Endothelial cell of umbilical vein (primary cell): ENCODE results near the gene GUCA2B. TPM values are rescaled to one million over a fixed set of nuclear protein-coding genes. Genes with fewer than 3 reads are reported as not detected.

Source experiments
- BruUV-seq: library from RNA; stranded (reverse); fragments of 400-500 nt; replicated peaks from 2 replicates; lab custom pipeline; 2021; lab: Mats Ljungman, UMichigan
- CTCF ChIA-PET: fragments of 300-600, 350-600 bp; sonication (Branson Sonifier 250); formaldehyde crosslinking; loops from one replicate; lab custom pipeline; 2021; ENCODE audit warnings: antibody characterized with exemption, inconsistent platforms; lab: Charles Lee
- POLR2A ChIA-PET: fragments of 300-600, 350-600 bp; sonication (Branson Sonifier 250); formaldehyde crosslinking; loops from one replicate; lab custom pipeline; 2021; ENCODE audit warnings: antibody characterized with exemption, inconsistent platforms; lab: Charles Lee
- DNase-seq: peaks from one replicate; pipeline ENCODE4 v3.0.0-alpha.2; 2011; ENCODE audit warnings: low read depth, low spot score
- FAIRE-seq: peaks from 2 replicates; lab custom pipeline; 2011; peaks lifted over from hg19 to GRCh38; lab: Jason Lieb, UNC
- H2AFZ ChIP-seq: 2 replicates; pipeline ENCODE4 v1.6.0; 2012; ENCODE audit warnings: low read depth, low read length, control low read depth, inconsistent platforms
- H3K27ac ChIP-seq: 2 replicates; pipeline ENCODE4 v1.5.1; 2011; ENCODE audit warnings: low read depth, mild to moderate bottlenecking, control low read depth, low read length, moderate library complexity; ENCODE audit not compliant: insufficient read depth
- H3K27me3 ChIP-seq, 2 experiments: 2 replicates each; pipeline versions ENCODE4 v1.6.0 to v1.6.1; 2011; ENCODE audit warnings: low read length in 2 of 2, mixed read lengths in 1 of 2; ENCODE audit not compliant: control insufficient read depth in 2 of 2, insufficient read depth in 2 of 2
- H3K36me3 ChIP-seq, 2 experiments: 2 replicates in 1 of 2; 3 replicates in 1 of 2; pipeline ENCODE4 v1.5.1; 2011; ENCODE audit warnings: low read length in 2 of 2, mild to moderate bottlenecking in 1 of 2, moderate library complexity in 1 of 2; ENCODE audit not compliant: control insufficient read depth in 2 of 2, insufficient read depth in 2 of 2; ENCODE audit errors: extremely low read depth in 1 of 2
- H3K4me1 ChIP-seq: 3 replicates; pipeline ENCODE4 v1.5.1; 2011; ENCODE audit warnings: mild to moderate bottlenecking, low read length; ENCODE audit not compliant: control insufficient read depth, insufficient read depth; ENCODE audit errors: extremely low read depth
- H3K4me2 ChIP-seq: 2 replicates; pipeline ENCODE4 v1.6.1; 2011; ENCODE audit warnings: low read length, control low read depth, mixed read lengths; ENCODE audit not compliant: insufficient read depth
- H3K4me3 ChIP-seq, 3 experiments: fragments of 200-600 bp in 1 of 3; sonication (generic), shearing (Covaris generic) in 1 of 3; replicated peaks in 1 of 3; 2 replicates each; pipeline ENCODE4 v1.5.1; 2011 to 2016; ENCODE audit warnings: control low read depth in 3 of 3, low read length in 3 of 3, mild to moderate bottlenecking in 2 of 3, inconsistent platforms in 1 of 3, low read depth in 1 of 3, moderate library complexity in 1 of 3; ENCODE audit not compliant: insufficient read depth in 1 of 3
- H3K79me2 ChIP-seq: 2 replicates; pipeline ENCODE4 v1.6.0; 2012; ENCODE audit warnings: low read length, inconsistent platforms; ENCODE audit not compliant: control insufficient read depth, insufficient read depth
- H3K9ac ChIP-seq: replicated peaks from 2 replicates; pipeline ENCODE3; 2011; ENCODE audit warnings: low read length, control low read depth; ENCODE audit not compliant: insufficient read depth; ENCODE audit errors: extremely low read depth
- H3K9me1 ChIP-seq: replicated peaks from 3 replicates; pipeline ENCODE4 v1.6.0; 2011; ENCODE audit warnings: mild to moderate bottlenecking, low read length; ENCODE audit not compliant: control insufficient read depth, insufficient read depth; ENCODE audit errors: extremely low read depth
- H3K9me3 ChIP-seq: replicated peaks from 2 replicates; pipeline ENCODE4 v1.5.1; 2012; ENCODE audit warnings: low read length, inconsistent platforms; ENCODE audit not compliant: control insufficient read depth, insufficient read depth
- H4K20me1 ChIP-seq: replicated peaks from 2 replicates; pipeline ENCODE3; 2011; ENCODE audit warnings: mild to moderate bottlenecking, low read length; ENCODE audit not compliant: control insufficient read depth, insufficient read depth; ENCODE audit errors: extremely low read depth
- CTCF ChIP-seq, 2 donors: IDR thresholded peaks; 1 replicate in 1 of 2; 2 replicates in 1 of 2; pipeline ENCODE4 v1.5.1; 2011; ENCODE audit warnings: low read length in 2 of 2, mild to moderate bottlenecking in 2 of 2, moderate library complexity in 2 of 2, control low read depth in 1 of 2, inconsistent platforms in 1 of 2, low read depth in 1 of 2; ENCODE audit not compliant: insufficient read depth in 1 of 2; ENCODE audit errors: extremely low read depth in 1 of 2
- EZH2 ChIP-seq: IDR thresholded peaks from 2 replicates; pipeline ENCODE4 v1.6.1; 2012; ENCODE audit warnings: borderline replicate concordance, low read depth, mild to moderate bottlenecking, moderate library complexity, low read length, inconsistent platforms; ENCODE audit not compliant: severe bottlenecking
- FOS ChIP-seq: IDR thresholded peaks from 2 replicates; pipeline ENCODE4 v1.6.1; 2011; ENCODE audit warnings: mild to moderate bottlenecking, low read length, moderate library complexity, borderline replicate concordance; ENCODE audit not compliant: insufficient read depth
- GATA2 ChIP-seq: IDR thresholded peaks from 2 replicates; pipeline ENCODE4 v1.7.0; 2011; ENCODE audit warnings: low read depth, mild to moderate bottlenecking, moderate library complexity, mixed read lengths, low read length; ENCODE audit not compliant: insufficient read length, insufficient read depth
- JUN ChIP-seq: IDR thresholded peaks from 2 replicates; pipeline ENCODE4 v1.6.1; 2011; ENCODE audit warnings: borderline replicate concordance, low read depth; ENCODE audit not compliant: insufficient read length, insufficient read depth
- MYC ChIP-seq: IDR thresholded peaks from one replicate; pipeline ENCODE4 v1.6.1; 2011; ENCODE audit warnings: mild to moderate bottlenecking, low read depth, low read length
- POLR2A ChIP-seq: IDR thresholded peaks from 2 replicates; pipeline ENCODE4 v1.6.1; 2012; ENCODE audit warnings: low read depth, mild to moderate bottlenecking, control low read depth, low read length
- POLR2AphosphoS5 ChIP-seq: IDR thresholded peaks from 2 replicates; pipeline ENCODE4 v1.6.1; 2012; ENCODE audit warnings: low read depth, mild to moderate bottlenecking, control low read depth, low read length, moderate library complexity; ENCODE audit not compliant: insufficient read depth
- dilution Hi-C: fragments of 300-500 bp; cut with MboI; formaldehyde crosslinking; loops from one replicate; pipeline ENCODE4 v1.15.0; 2019; ENCODE audit warnings: low sequenced_read_pairs; ENCODE audit not compliant: extremely low pct_ligation_motif_present
- intact Hi-C: fragments of 100-400 bp; cut with micrococcal nuclease; formaldehyde crosslinking; loops from one replicate; pipeline ENCODE4 v1.10.0; 2022
- polyA plus RNA-seq, 4 experiments: library from polyadenylated mRNA; depleted of rRNA in 3 of 4; stranded (reverse) in 3 of 4; unstranded in 1 of 4; fragments of >200 nt; gene quantifications; 2 replicates each; pipeline versions ENCODE4 v1.2.1 to v1.2.3, GENCODE V29; 2011 to 2012; ENCODE audit warnings: missing spikeins in 1 of 4
- total RNA-seq: library from RNA; stranded (reverse); gene quantifications from 2 replicates; pipeline ENCODE4 v1.2.3, GENCODE V29; 2021
- TF ChIP-seq, protein P1 (sequence below): IDR thresholded peaks from 2 replicates; pipeline ENCODE4 v1.6.1; 2011; ENCODE audit not compliant: insufficient read depth, insufficient read length

Gene GUCA2B
- total and polyA plus RNA-seq, 2 donors (not counting 3 experiments of a cell fraction or from before 2014, with no cell fraction given), result not detected

DNA sequence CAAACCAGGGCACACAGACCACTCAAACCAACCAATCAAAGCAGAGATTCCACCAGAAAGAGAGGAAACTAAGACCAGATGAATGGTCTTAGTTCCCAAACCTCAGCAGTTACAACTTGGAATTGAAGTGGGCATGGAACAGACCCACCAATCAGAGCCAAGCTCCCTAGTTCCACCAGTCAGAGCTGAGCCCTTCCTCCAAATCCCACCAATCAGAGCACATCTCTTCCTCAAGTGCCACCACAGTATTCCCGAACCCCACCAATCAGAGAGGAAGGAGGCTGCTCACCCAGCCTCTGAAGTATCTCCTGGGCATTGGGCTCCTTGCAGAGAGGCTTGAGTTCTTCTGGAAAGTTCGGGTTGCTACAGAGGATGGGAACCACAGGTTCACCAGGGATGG lies 9.9 kb downstream of the GUCA2B start:
- CTCF ChIA-PET, result interaction anchor here (3.4 kb wide), 1 partner anchor 10 kb away, joined by 31 read pairs; no protein-coding TSS in a partner anchor
- POLR2A ChIA-PET, result no interaction called here
- BruUV-seq, result no TSS peak
- Histone ChIP-seq H3K79me2 (no peaks in the 10 kb centered on the region), H3K4me2 (no peak overlapping the region), H3K36me3 (no peaks in the 10 kb centered on the region), H3K9me3 (no peaks in the 10 kb centered on the region), H3K4me3 (no peak overlapping the region), H3K9ac (no peak overlapping the region), H3K9me1 (no peaks in the 10 kb centered on the region), H4K20me1 (no peaks in the 10 kb centered on the region), H2AFZ (no peak overlapping the region), H3K27ac (no peak overlapping the region), H3K4me1 (peaks cover 5% of the 10 kb centered on the region), H3K27me3 (peaks cover 3 to 16% of the 10 kb centered on the region in 2 experiments)
- DNase-seq (no peak), FAIRE-seq (no peak)
- TF ChIP-seq POLR2A (no peak), JUN (no peak), MYC (no peak), FOS (no peak), EZH2 (no peak), POLR2AphosphoS5 (no peak), GATA2 (no peak), CTCF (IDR thresholded peaks at IDR 0.05; ENCODE audit: extremely low read depth in 1 of 2, insufficient read depth in 1 of 2, low read depth in 1 of 2, low read length in 2 of 2) (no peak)
- TF ChIP-seq, protein P1, sequence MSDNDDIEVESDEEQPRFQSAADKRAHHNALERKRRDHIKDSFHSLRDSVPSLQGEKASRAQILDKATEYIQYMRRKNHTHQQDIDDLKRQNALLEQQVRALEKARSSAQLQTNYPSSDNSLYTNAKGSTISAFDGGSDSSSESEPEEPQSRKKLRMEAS, result no peak
- intact Hi-C loops (no loop called here), dilution Hi-C loops (no loop called here)
